ENCODE data around the gene MAOB. TPM values are rescaled to one million over a fixed set of nuclear protein-coding genes. Genes with fewer than 3 reads are reported as not detected.

The MAOB gene
- total RNA-seq, 1 experiment from 2014 or later: not detected

Other genes starting within 250 kb of the MAOB start
- 0.29 and 0.72 TPM in 2 replicates for gene MAOA, start 226.2 kb downstream of the MAOB start, total RNA-seq (2014; rRNA removed; shearing (Covaris generic))
- 2.4 and 4.8 TPM in 2 replicates for gene NDP, start 90.9 kb upstream of the MAOB start, total RNA-seq (2014; rRNA removed; shearing (Covaris generic))